IMR-90 (cell line): ENCODE results near the gene DCAF11. TPM values are rescaled to one million over a fixed set of nuclear protein-coding genes. Genes with fewer than 3 reads are reported as not detected.

Source experiments
- ATAC-seq: fragments of 200-7000 bp; cut with Tn5 transposase; 2 replicates; pipeline ENCODE4 v1.9.1; 2020; ENCODE audit warnings: low read depth, mild to moderate bottlenecking, moderate library complexity
- BruUV-seq: library from RNA; stranded (reverse); fragments of 400-500 nt; replicated peaks from 2 replicates; lab custom pipeline; 2021; lab: Mats Ljungman, UMichigan
- CTCF ChIA-PET: fragments of 300-600 bp; formaldehyde crosslinking; extraction: SDS; loops from one replicate; lab custom pipeline; 2021; ENCODE audit warnings: antibody characterized with exemption; lab: Yijun Ruan, JAX
- POLR2A ChIA-PET: fragments of 300-600 bp; sonication (Branson Sonifier 250); formaldehyde crosslinking; loops from one replicate; lab custom pipeline; 2022; ENCODE audit warnings: antibody characterized with exemption; ENCODE audit not compliant: unreplicated experiment; lab: Charles Lee
- DNase-seq: peaks from one replicate; pipeline ENCODE4 v3.0.0; 2013
- H2AFZ ChIP-seq: replicated peaks from 2 replicates; pipeline ENCODE3; 2013; ENCODE audit warnings: low read length, mild to moderate bottlenecking; ENCODE audit not compliant: poor library complexity
- H2AK5ac ChIP-seq: 2 replicates; pipeline ENCODE4 v1.6.1; 2013; ENCODE audit warnings: low read depth, low read length, inconsistent platforms
- H2AK9ac ChIP-seq: replicated peaks from 2 replicates; pipeline ENCODE3; 2013; ENCODE audit warnings: mild to moderate bottlenecking, low read depth, low read length, moderate library complexity; ENCODE audit not compliant: poor library complexity
- H2BK120ac ChIP-seq: 2 replicates; pipeline ENCODE4 v1.6.1; 2013; ENCODE audit warnings: low read depth, low read length, inconsistent platforms
- H2BK15ac ChIP-seq: 3 replicates; pipeline ENCODE4 v1.6.1; 2013; ENCODE audit warnings: low read depth, low read length, inconsistent platforms
- H2BK20ac ChIP-seq: 2 replicates; pipeline ENCODE4 v1.6.1; 2013; ENCODE audit warnings: low read depth, mild to moderate bottlenecking, inconsistent platforms, low read length, moderate library complexity
- H2BK5ac ChIP-seq: 2 replicates; pipeline ENCODE4 v1.6.1; 2013; ENCODE audit warnings: mild to moderate bottlenecking, low read depth, low read length, inconsistent platforms; ENCODE audit not compliant: poor library complexity, severe bottlenecking
- H3K14ac ChIP-seq: replicated peaks from 2 replicates; pipeline ENCODE4 v1.6.1; 2013; ENCODE audit warnings: low read depth, low read length, inconsistent platforms
- H3K18ac ChIP-seq: 2 replicates; pipeline ENCODE4 v1.6.1; 2013; ENCODE audit warnings: low read depth, low read length, control low read depth
- H3K23ac ChIP-seq: 2 replicates; pipeline ENCODE4 v1.6.1; 2013; ENCODE audit warnings: low read depth, low read length, inconsistent platforms
- H3K27ac ChIP-seq: 2 replicates; pipeline ENCODE4 v1.5.1; 2013; ENCODE audit warnings: mild to moderate bottlenecking, control low read depth, low read length; ENCODE audit not compliant: insufficient read depth
- H3K27me3 ChIP-seq: 2 replicates; pipeline ENCODE4 v1.6.1; 2013; ENCODE audit warnings: low read length; ENCODE audit not compliant: control insufficient read depth, insufficient read depth
- H3K36me3 ChIP-seq: 2 replicates; pipeline ENCODE4 v1.6.1; 2013; ENCODE audit warnings: low read length, mixed read lengths; ENCODE audit not compliant: control insufficient read depth, insufficient read depth
- H3K4ac ChIP-seq: 2 replicates; pipeline ENCODE4 v1.6.1; 2013; ENCODE audit warnings: low read depth, low read length, inconsistent platforms
- H3K4me1 ChIP-seq: 2 replicates; pipeline ENCODE4 v1.6.1; 2013; ENCODE audit warnings: low read length, mixed read lengths; ENCODE audit not compliant: control insufficient read depth, insufficient read depth
- H3K4me2 ChIP-seq: 2 replicates; pipeline ENCODE4 v1.6.1; 2013; ENCODE audit warnings: low read depth, mild to moderate bottlenecking, control low read depth, low read length, moderate library complexity
- H3K4me3 ChIP-seq: 2 replicates; pipeline ENCODE4 v1.5.1; 2013; ENCODE audit warnings: low read depth, mild to moderate bottlenecking, control low read depth, low read length, moderate library complexity; ENCODE audit not compliant: insufficient read depth
- H3K56ac ChIP-seq: 2 replicates; pipeline ENCODE4 v1.6.1; 2013; ENCODE audit warnings: low read length, inconsistent platforms; ENCODE audit not compliant: insufficient read depth; ENCODE audit errors: extremely low read depth
- H3K79me1 ChIP-seq, 2 experiments: 2 replicates each; pipeline ENCODE4 v1.6.1; 2013; ENCODE audit warnings: low read length in 2 of 2, inconsistent platforms in 1 of 2, low read depth in 1 of 2
- H3K9ac ChIP-seq: 2 replicates; pipeline ENCODE4 v1.6.1; 2013; ENCODE audit warnings: low read depth, low read length, control low read depth
- H3K9me1 ChIP-seq: 2 replicates; pipeline ENCODE4 v1.6.1; 2013; ENCODE audit warnings: low read length, inconsistent platforms; ENCODE audit not compliant: insufficient read depth
- H3K9me3 ChIP-seq: 2 replicates; pipeline ENCODE4 v1.6.1; 2013; ENCODE audit warnings: low read length; ENCODE audit not compliant: control insufficient read depth, insufficient read depth
- H4K20me1 ChIP-seq: 2 replicates; pipeline ENCODE4 v1.6.1; 2013; ENCODE audit warnings: low read length, inconsistent platforms; ENCODE audit not compliant: insufficient read depth
- H4K5ac ChIP-seq: 2 replicates; pipeline ENCODE4 v1.6.1; 2013; ENCODE audit warnings: mild to moderate bottlenecking, low read depth, low read length, control low read depth
- H4K8ac ChIP-seq, 2 experiments: 2 replicates each; pipeline ENCODE4 v1.6.1; 2013; ENCODE audit warnings: low read depth in 2 of 2, low read length in 2 of 2, control low read depth in 1 of 2, inconsistent platforms in 1 of 2
- H4K91ac ChIP-seq: 2 replicates; pipeline ENCODE4 v1.6.1; 2013; ENCODE audit warnings: low read depth, low read length, inconsistent platforms; ENCODE audit not compliant: insufficient read depth
- NFE2L2 ChIP-seq: fragments of 150-350 bp; IDR thresholded peaks from 2 replicates; pipeline ENCODE4 v1.6.1; 2016; ENCODE audit warnings: low read depth, mild to moderate bottlenecking, low read length
- POLR2A ChIP-seq: IDR thresholded peaks from 2 replicates; pipeline ENCODE4 v1.6.1; 2012; ENCODE audit warnings: mild to moderate bottlenecking, low read depth, low read length
- RAD21 ChIP-seq: IDR thresholded peaks from 2 replicates; pipeline ENCODE4 v1.6.1; 2012; ENCODE audit warnings: low read length, improper control_type of control experiment
- RFX5 ChIP-seq: IDR thresholded peaks from 2 replicates; pipeline ENCODE4 v1.8.0; 2012; ENCODE audit warnings: low read depth, mild to moderate bottlenecking, low read length, moderate library complexity
- SMC3 ChIP-seq: fragments of 150-350 bp; IDR thresholded peaks from 2 replicates; pipeline ENCODE4 v1.6.1; 2016; ENCODE audit warnings: low read depth, mild to moderate bottlenecking, antibody characterized with exemption, low read length, moderate library complexity
- WGBS, 2 experiments: methylation state at CpG; one replicate each; pipeline versions ENCODE4 v1.1.5 to v1.1.7; 2013; ENCODE audit warnings: missing lambda C conversion rate in 2 of 2; ENCODE audit not compliant: insufficient read length in 1 of 2; ENCODE audit errors: extremely low coverage in 2 of 2; 5-methylcytosine and 5-hydroxymethylcytosine counted together
- dilution Hi-C: fragments of 300-500 bp; cut with HindIII; formaldehyde crosslinking; loops from one replicate; pipeline ENCODE4 v1.14.3; 2018; ENCODE audit warnings: low sequenced_read_pairs; ENCODE audit not compliant: unreplicated experiment
- in situ Hi-C: fragments of 300-500 bp; cut with MboI; formaldehyde crosslinking; loops from 3 replicates; pipeline ENCODE4 v1.14.3; 2019; ENCODE audit warnings: low sequenced_read_pairs, inconsistent platforms, mixed read lengths
- intact Hi-C: fragments of 100-400 bp; cut with micrococcal nuclease; formaldehyde crosslinking; loops from 2 replicates; pipeline ENCODE4 v1.10.0; 2022
- polyA plus RNA-seq, 3 experiments: library from polyadenylated mRNA; depleted of rRNA; stranded (reverse); fragments of >200 nt; gene quantifications; 2 replicates each; pipeline ENCODE4 v1.2.3, GENCODE V29; 2012; ENCODE audit warnings: low replicate concordance in 1 of 3
- total RNA-seq: library from RNA; depleted of rRNA; stranded (reverse); fragments of >200 nt; gene quantifications from 2 replicates; pipeline ENCODE4 v1.2.3, GENCODE V29; 2012

The DCAF11 gene
- total and polyA plus RNA-seq, 2 of the 4 experiments (the other 2 are of a cell fraction) = 21.0 to 52.0 TPM

DNA sequence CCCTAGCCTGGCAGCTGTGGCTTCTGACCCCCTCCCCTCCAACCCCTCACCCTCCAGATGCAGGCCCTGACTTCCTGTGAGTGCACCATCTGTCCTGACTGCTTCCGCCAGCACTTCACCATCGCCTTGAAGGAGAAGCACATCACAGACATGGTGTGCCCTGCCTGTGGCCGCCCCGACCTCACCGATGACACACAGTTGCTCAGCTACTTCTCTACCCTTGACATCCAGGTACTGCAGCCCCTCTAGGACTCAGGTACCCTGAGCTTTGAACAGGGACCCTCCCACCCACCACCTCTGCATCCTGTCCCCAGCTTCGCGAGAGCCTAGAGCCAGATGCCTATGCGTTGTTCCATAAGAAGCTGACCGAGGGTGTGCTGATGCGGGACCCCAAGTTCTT lies 40.5 kb downstream of the DCAF11 start:
- intact Hi-C loops (no loop called here), dilution Hi-C loops (no loop called here), in situ Hi-C loops (no loop called here)
- Histone ChIP-seq H3K14ac (no peak overlapping the region), H3K79me1 (peaks cover 8 to 18% of the 10 kb centered on the region in 2 experiments), H3K4me2 (no peak overlapping the region), H3K36me3 (peaks cover 68% of the 10 kb centered on the region), H3K9me1 (no peaks in the 10 kb centered on the region; the same call in 1 of the 2 replicates), H4K91ac (no peak overlapping the region), H2AFZ (no peak overlapping the region), H3K27ac (no peak overlapping the region), H2BK120ac (no peak overlapping the region), H3K4me3 (no peak overlapping the region), H3K4me1 (no peaks in the 10 kb centered on the region), H3K56ac (no peak overlapping the region), H3K9ac (no peak overlapping the region), H2AK9ac (no peak overlapping the region), H2BK5ac (no peak overlapping the region), H2BK20ac (no peak overlapping the region), H3K4ac (no peak overlapping the region), H3K18ac (no peak overlapping the region), H4K5ac (no peak overlapping the region), H2BK15ac (no peak overlapping the region), H3K9me3 (no peaks in the 10 kb centered on the region), H4K8ac (no peak overlapping the region), H4K20me1 (no peaks in the 10 kb centered on the region; the same call in 1 of the 2 replicates), H3K27me3 (no peaks in the 10 kb centered on the region), H2AK5ac (no peak overlapping the region), H3K23ac (no peak overlapping the region)
- CTCF ChIA-PET = no interaction called here
- POLR2A ChIA-PET = no interaction called here
- ATAC-seq (no peak), DNase-seq (no peak)
- no TSS peak for BruUV-seq
- 100% methylated on average over 1 of the region's 10 CpGs; no CpG with 5 or more reads in 1 of the 2 experiments for WGBS, 2 experiments
- TF ChIP-seq SMC3 (no peak), POLR2A (no peak), NFE2L2 (no peak), RAD21 (no peak), RFX5 (no peak)
